HepG2 (cell line): ENCODE results near the gene SPACA9. TPM values are rescaled to one million over a fixed set of nuclear protein-coding genes. Genes with fewer than 3 reads are reported as not detected.

Source experiments
- ATAC-seq: fragments of 200-7000 bp; cut with Tn5 transposase; 3 replicates; pipeline ENCODE4 v1.9.1; 2020; ENCODE audit warnings: mild to moderate bottlenecking, moderate library complexity
- BruUV-seq: library from RNA; stranded (reverse); fragments of 400-500 nt; replicated peaks from 2 replicates; lab custom pipeline; 2021; lab: Mats Ljungman, UMichigan
- CTCF ChIA-PET: fragments of 300-600 bp; formaldehyde crosslinking; extraction: SDS; loops from one replicate; lab custom pipeline; 2021; ENCODE audit warnings: low total read pairs, inconsistent platforms, low intra/inter-chr PET ratio; lab: Yijun Ruan, JAX
- POLR2A ChIA-PET: fragments of 350-600 bp; sonication (Branson Sonifier 250); formaldehyde crosslinking; loops from one replicate; lab custom pipeline; 2020; ENCODE audit warnings: antibody characterized with exemption, inconsistent platforms; lab: Yijun Ruan, JAX
- DNase-seq: peaks from one replicate; pipeline ENCODE4 v3.0.0-alpha.2; 2015; ENCODE audit warnings: low spot score
- FAIRE-seq: peaks from 3 replicates; lab custom pipeline; 2011; peaks lifted over from hg19 to GRCh38; lab: Jason Lieb, UNC
- H2AFZ ChIP-seq: one replicate; pipeline ENCODE4 v1.6.1; 2011; ENCODE audit warnings: low read length, inconsistent platforms
- H3K27ac ChIP-seq: fragments of 300-600 bp; 3 replicates; pipeline ENCODE4 v1.8.0; 2011; ENCODE audit warnings: mixed run types, mild to moderate bottlenecking, mixed read lengths, low read length, inconsistent platforms; ENCODE audit not compliant: insufficient read depth; ENCODE audit errors: extremely low read length
- H3K27me3 ChIP-seq, 2 experiments: fragments of 200-600 bp in 1 of 2; 2 replicates in 1 of 2; 3 replicates in 1 of 2; pipeline versions ENCODE4 v1.6.0 to v1.8.0; 2011; ENCODE audit warnings: low read length in 2 of 2, mild to moderate bottlenecking in 2 of 2, moderate library complexity in 2 of 2, inconsistent platforms in 1 of 2; ENCODE audit not compliant: insufficient read depth in 2 of 2, control insufficient read depth in 1 of 2
- H3K36me3 ChIP-seq, 2 experiments: fragments of 200-600 bp in 1 of 2; replicated peaks in 1 of 2; 2 replicates in 1 of 2; 3 replicates in 1 of 2; pipeline versions ENCODE4 v1.5.1 to v1.8.0; 2011; ENCODE audit warnings: low read length in 2 of 2, inconsistent platforms in 1 of 2; ENCODE audit not compliant: insufficient read depth in 2 of 2, control insufficient read depth in 1 of 2
- H3K4me1 ChIP-seq: 2 replicates; pipeline ENCODE4 v1.5.1; 2012; ENCODE audit warnings: low read length, inconsistent platforms; ENCODE audit not compliant: insufficient read depth
- H3K4me2 ChIP-seq: 2 replicates; pipeline ENCODE4 v1.6.0; 2011; ENCODE audit warnings: low read depth, low read length, inconsistent platforms
- H3K4me3 ChIP-seq, 3 experiments: fragments of 200-600 bp in 1 of 3; sonication (generic), shearing (Covaris generic) in 1 of 3; replicated peaks in 1 of 3; 2 replicates each; pipeline ENCODE4 v1.5.1; 2011 to 2016; ENCODE audit warnings: low read length in 3 of 3, inconsistent platforms in 2 of 3, low read depth in 2 of 3, mild to moderate bottlenecking in 2 of 3, control low read depth in 1 of 3, mixed read lengths in 1 of 3; ENCODE audit not compliant: insufficient read depth in 1 of 3
- H3K79me2 ChIP-seq: one replicate; pipeline ENCODE4 v1.6.1; 2011; ENCODE audit warnings: low read length, inconsistent platforms; ENCODE audit not compliant: insufficient read depth
- H3K9ac ChIP-seq: 2 replicates; pipeline ENCODE4 v1.6.0; 2011; ENCODE audit warnings: mild to moderate bottlenecking, low read depth, low read length, inconsistent platforms; ENCODE audit not compliant: insufficient read depth
- H3K9me3 ChIP-seq: 2 replicates; pipeline ENCODE4 v1.5.1; 2012; ENCODE audit warnings: mild to moderate bottlenecking, low read length
- H4K20me1 ChIP-seq: 2 replicates; pipeline ENCODE4 v1.6.0; 2011; ENCODE audit warnings: inconsistent platforms, mild to moderate bottlenecking, low read length, moderate library complexity; ENCODE audit not compliant: insufficient read depth
- CENPT ChIP-seq: sonication (generic); formaldehyde crosslinking; IDR thresholded peaks from 2 replicates; pipeline ENCODE4 v1.8.0; 2022; ENCODE audit warnings: low read depth, mild to moderate bottlenecking, moderate library complexity, missing genetic modification reagents
- HDAC2 ChIP-seq: sonication (generic); formaldehyde crosslinking; IDR thresholded peaks from 2 replicates; pipeline ENCODE4 v1.4.0; 2020; ENCODE audit warnings: missing genetic modification reagents
- KDM2A ChIP-seq: sonication (generic); formaldehyde crosslinking; IDR thresholded peaks from 2 replicates; pipeline ENCODE4 v1.4.0; 2020; ENCODE audit warnings: low read depth, missing genetic modification reagents, borderline replicate concordance
- KDM3A ChIP-seq: IDR thresholded peaks from 2 replicates; pipeline ENCODE4 v1.6.1; 2018; ENCODE audit warnings: low read depth, missing compliant biosample characterization
- MBD4 ChIP-seq: IDR thresholded peaks from 2 replicates; pipeline ENCODE4 v1.6.1; 2012; ENCODE audit warnings: low read length, inconsistent platforms, borderline replicate concordance
- MXD3 ChIP-seq: IDR thresholded peaks from 2 replicates; pipeline ENCODE4 v1.6.1; 2016; ENCODE audit warnings: mild to moderate bottlenecking, missing biosample characterization, missing genetic modification reagents
- NPAS2 ChIP-seq: sonication (generic); formaldehyde crosslinking; IDR thresholded peaks from 2 replicates; pipeline ENCODE4 v1.8.0; 2022; ENCODE audit warnings: mild to moderate bottlenecking, missing genetic modification reagents, borderline replicate concordance
- POLR2AphosphoS2 ChIP-seq: IDR thresholded peaks from 2 replicates; pipeline ENCODE4 v1.6.1; 2011; ENCODE audit warnings: low read depth, low read length, improper control_type of control experiment
- SYNCRIP ChIP-seq: fragments of 200-400 bp; formaldehyde crosslinking; IDR thresholded peaks from 2 replicates; pipeline ENCODE4 v1.6.1; 2018; ENCODE audit warnings: mild to moderate bottlenecking, low read depth, low read length; ENCODE audit not compliant: insufficient read depth
- TFDP2 ChIP-seq: sonication (generic); formaldehyde crosslinking; IDR thresholded peaks from 2 replicates; pipeline ENCODE4 v1.4.0; 2020; ENCODE audit warnings: missing genetic modification reagents
- ZNF180 ChIP-seq: sonication (generic); formaldehyde crosslinking; IDR thresholded peaks from 2 replicates; pipeline ENCODE4 v1.4.0; 2020; ENCODE audit warnings: low read depth, missing genetic modification reagents, borderline replicate concordance
- ZNF329 ChIP-seq: sonication (generic); formaldehyde crosslinking; IDR thresholded peaks from 2 replicates; pipeline ENCODE4 v1.9.0; 2021; ENCODE audit warnings: low read depth, mild to moderate bottlenecking, missing genetic modification reagents
- ZNF580 ChIP-seq: IDR thresholded peaks from 2 replicates; pipeline ENCODE4 v1.6.1; 2016; ENCODE audit warnings: low read depth, borderline replicate concordance
- ZNF598 ChIP-seq: sonication (generic); formaldehyde crosslinking; IDR thresholded peaks from 2 replicates; pipeline ENCODE4 v1.5.1; 2020; ENCODE audit warnings: mild to moderate bottlenecking, missing genetic modification reagents, borderline replicate concordance
- ZNF7 ChIP-seq: IDR thresholded peaks from 2 replicates; pipeline ENCODE4 v1.6.1; 2016; ENCODE audit warnings: missing biosample characterization, missing genetic modification reagents
- WGBS: methylation state at CpG from one replicate; pipeline ENCODE4 v1.1.6; 2017; ENCODE audit warnings: low lambda C conversion rate; 5-methylcytosine and 5-hydroxymethylcytosine counted together
- in situ Hi-C: cut with HindIII; loops from 2 replicates; pipeline ENCODE4 v1.10.0; 2017; ENCODE audit warnings: low pct_unique_long_range_greater_than_20kb; ENCODE audit not compliant: extremely low pct_ligation_motif_present
- intact Hi-C: fragments of 100-400 bp; cut with micrococcal nuclease; formaldehyde crosslinking; loops from one replicate; pipeline ENCODE4 v1.10.0; 2022; ENCODE audit not compliant: unreplicated experiment
- polyA plus RNA-seq, 8 experiments: library from polyadenylated mRNA; depleted of rRNA in 3 of 8; stranded (reverse) in 7 of 8; unstranded in 1 of 8; fragments of >200 nt; fragmentation: Illumina TruSeq in 4 of 8; extraction: Trizol in 4 of 8; gene quantifications; 2 replicates each; pipeline versions ENCODE4 v1.2.1 to v1.2.3, GENCODE V29; 2011 to 2016; ENCODE audit warnings: low read depth in 4 of 8, missing spikeins in 1 of 8, mixed read lengths in 1 of 8; ENCODE audit not compliant: insufficient read depth in 1 of 8
- total RNA-seq, 5 experiments: library from RNA; depleted of rRNA; stranded (reverse); fragments of >200 nt; fragmentation: Illumina TruSeq; extraction: Trizol; gene quantifications; 2 replicates each; pipeline ENCODE4 v1.2.3, GENCODE V29; 2016; ENCODE audit warnings: low read depth in 1 of 5

The SPACA9 gene
- total and polyA plus RNA-seq, 2 of the 13 experiments (the other 11 are each of a cell fraction or from before 2014, with no cell fraction given): 0.15 to 0.38 TPM

- H3K9me3 ChIP-seq: no peaks in the 10 kb centered on the region
- CTCF ChIA-PET: no interaction called here
- H3K4me3 ChIP-seq: no peak overlapping the region
- H3K36me3 ChIP-seq: no peaks in the 10 kb centered on the region
- FAIRE-seq (no peak), ATAC-seq (no peak), DNase-seq (no peak)
- no TSS peak for BruUV-seq
- no peak overlapping the region for H3K27ac ChIP-seq
- no peaks in the 10 kb centered on the region for H3K79me2 ChIP-seq
- H4K20me1 ChIP-seq: no peaks in the 10 kb centered on the region
- no peaks in the 10 kb centered on the region for H3K4me1 ChIP-seq
- POLR2A ChIA-PET: no interaction called here
- no peak overlapping the region for H3K9ac ChIP-seq
- H3K27me3 ChIP-seq: peaks cover 0 to 13% of the 10 kb centered on the region in 2 experiments; a peak in 2 of 5 replicates
- no peak overlapping the region for H2AFZ ChIP-seq
- TF ChIP-seq POLR2AphosphoS2 (no peak), SYNCRIP (no peak), NPAS2 (CRISPR knock-in tag) (no peak), HDAC2 (CRISPR knock-in tag) (no peak), ZNF180 (CRISPR knock-in tag) (no peak), KDM2A (CRISPR knock-in tag) (no peak), ZNF7 (CRISPR knock-in tag) (no peak)
- in situ Hi-C loops: no loop called here
- 30% methylated on average over 9 of the region's 9 CpGs for whole genome bisulfite sequencing
- intact Hi-C loops: no loop called here
- H3K4me2 ChIP-seq: no peak overlapping the region
Observed at GRCh38 chr9:132832171-132832881, 46.4 kb upstream of the SPACA9 start.

- no peaks in the 10 kb centered on the region for H3K36me3 ChIP-seq
- H3K79me2 ChIP-seq: no peaks in the 10 kb centered on the region
- DNase-seq (no peak), ATAC-seq (no peak), FAIRE-seq (no peak)
- WGBS: 51% methylated on average over 23 of the region's 24 CpGs
- H3K9ac ChIP-seq: no peak overlapping the region
- peaks cover 0 to 6% of the 10 kb centered on the region in 2 experiments; a peak in 3 of 5 replicates for H3K27me3 ChIP-seq
- BruUV-seq: no TSS peak
- H4K20me1 ChIP-seq: no peaks in the 10 kb centered on the region
- POLR2A ChIA-PET: no interaction called here
- H3K4me1 ChIP-seq: no peaks in the 10 kb centered on the region
- intact Hi-C loops (no loop called here), in situ Hi-C loops (no loop called here)
- no peaks in the 10 kb centered on the region for H3K9me3 ChIP-seq
- H2AFZ ChIP-seq: no peak overlapping the region
- H3K27ac ChIP-seq: no peak overlapping the region
- TF ChIP-seq KDM3A (CRISPR knock-in tag) (no peak), ZNF598 (CRISPR knock-in tag) (no peak), ZNF329 (CRISPR knock-in tag) (no peak), ZNF580 (CRISPR knock-in tag) (no peak), CENPT (CRISPR knock-in tag) (no peak), TFDP2 (CRISPR knock-in tag) (no peak), MBD4 (no peak), MXD3 (CRISPR knock-in tag) (no peak)
- H3K4me2 ChIP-seq: no peak overlapping the region
- H3K4me3 ChIP-seq: no peak overlapping the region
- CTCF ChIA-PET: no interaction called here
Observed at GRCh38 chr9:132833550-132834121, 45.1 kb upstream of the SPACA9 start.
